IMR-90 (cell line): ENCODE results near the gene CCDC50. TPM values are rescaled to one million over a fixed set of nuclear protein-coding genes. Genes with fewer than 3 reads are reported as not detected.
A peak's percentile ranks its signal among the peaks of the same experiment; 100 is the strongest.

ENCODE experiments used
- ATAC-seq: fragments of 200-7000 bp; cut with Tn5 transposase; 2 replicates; pipeline ENCODE4 v1.9.1; 2020; ENCODE audit warnings: low read depth, mild to moderate bottlenecking, moderate library complexity
- BruUV-seq: library from RNA; stranded (reverse); fragments of 400-500 nt; replicated peaks from 2 replicates; lab custom pipeline; 2021; lab: Mats Ljungman, UMichigan
- CTCF ChIA-PET: fragments of 300-600 bp; formaldehyde crosslinking; extraction: SDS; loops from one replicate; lab custom pipeline; 2021; ENCODE audit warnings: antibody characterized with exemption; lab: Yijun Ruan, JAX
- POLR2A ChIA-PET: fragments of 300-600 bp; sonication (Branson Sonifier 250); formaldehyde crosslinking; loops from one replicate; lab custom pipeline; 2022; ENCODE audit warnings: antibody characterized with exemption; ENCODE audit not compliant: unreplicated experiment; lab: Charles Lee
- DNase-seq: peaks from one replicate; pipeline ENCODE4 v3.0.0; 2013
- H2AFZ ChIP-seq: replicated peaks from 2 replicates; pipeline ENCODE3; 2013; ENCODE audit warnings: low read length, mild to moderate bottlenecking; ENCODE audit not compliant: poor library complexity
- H2AK5ac ChIP-seq: 2 replicates; pipeline ENCODE4 v1.6.1; 2013; ENCODE audit warnings: low read depth, low read length, inconsistent platforms
- H2AK9ac ChIP-seq: replicated peaks from 2 replicates; pipeline ENCODE3; 2013; ENCODE audit warnings: mild to moderate bottlenecking, low read depth, low read length, moderate library complexity; ENCODE audit not compliant: poor library complexity
- H2BK120ac ChIP-seq: 2 replicates; pipeline ENCODE4 v1.6.1; 2013; ENCODE audit warnings: low read depth, low read length, inconsistent platforms
- H2BK15ac ChIP-seq: 3 replicates; pipeline ENCODE4 v1.6.1; 2013; ENCODE audit warnings: low read depth, low read length, inconsistent platforms
- H2BK20ac ChIP-seq: 2 replicates; pipeline ENCODE4 v1.6.1; 2013; ENCODE audit warnings: low read depth, mild to moderate bottlenecking, inconsistent platforms, low read length, moderate library complexity
- H2BK5ac ChIP-seq: 2 replicates; pipeline ENCODE4 v1.6.1; 2013; ENCODE audit warnings: mild to moderate bottlenecking, low read depth, low read length, inconsistent platforms; ENCODE audit not compliant: poor library complexity, severe bottlenecking
- H3K14ac ChIP-seq: replicated peaks from 2 replicates; pipeline ENCODE4 v1.6.1; 2013; ENCODE audit warnings: low read depth, low read length, inconsistent platforms
- H3K18ac ChIP-seq: 2 replicates; pipeline ENCODE4 v1.6.1; 2013; ENCODE audit warnings: low read depth, low read length, control low read depth
- H3K23ac ChIP-seq: 2 replicates; pipeline ENCODE4 v1.6.1; 2013; ENCODE audit warnings: low read depth, low read length, inconsistent platforms
- H3K27ac ChIP-seq: 2 replicates; pipeline ENCODE4 v1.5.1; 2013; ENCODE audit warnings: mild to moderate bottlenecking, control low read depth, low read length; ENCODE audit not compliant: insufficient read depth
- H3K27me3 ChIP-seq: 2 replicates; pipeline ENCODE4 v1.6.1; 2013; ENCODE audit warnings: low read length; ENCODE audit not compliant: control insufficient read depth, insufficient read depth
- H3K36me3 ChIP-seq: 2 replicates; pipeline ENCODE4 v1.6.1; 2013; ENCODE audit warnings: low read length, mixed read lengths; ENCODE audit not compliant: control insufficient read depth, insufficient read depth
- H3K4ac ChIP-seq: 2 replicates; pipeline ENCODE4 v1.6.1; 2013; ENCODE audit warnings: low read depth, low read length, inconsistent platforms
- H3K4me1 ChIP-seq: 2 replicates; pipeline ENCODE4 v1.6.1; 2013; ENCODE audit warnings: low read length, mixed read lengths; ENCODE audit not compliant: control insufficient read depth, insufficient read depth
- H3K4me2 ChIP-seq: 2 replicates; pipeline ENCODE4 v1.6.1; 2013; ENCODE audit warnings: low read depth, mild to moderate bottlenecking, control low read depth, low read length, moderate library complexity
- H3K4me3 ChIP-seq: 2 replicates; pipeline ENCODE4 v1.5.1; 2013; ENCODE audit warnings: low read depth, mild to moderate bottlenecking, control low read depth, low read length, moderate library complexity; ENCODE audit not compliant: insufficient read depth
- H3K56ac ChIP-seq: 2 replicates; pipeline ENCODE4 v1.6.1; 2013; ENCODE audit warnings: low read length, inconsistent platforms; ENCODE audit not compliant: insufficient read depth; ENCODE audit errors: extremely low read depth
- H3K79me1 ChIP-seq, 2 experiments: 2 replicates each; pipeline ENCODE4 v1.6.1; 2013; ENCODE audit warnings: low read length in 2 of 2, inconsistent platforms in 1 of 2, low read depth in 1 of 2
- H3K9ac ChIP-seq: 2 replicates; pipeline ENCODE4 v1.6.1; 2013; ENCODE audit warnings: low read depth, low read length, control low read depth
- H3K9me1 ChIP-seq: 2 replicates; pipeline ENCODE4 v1.6.1; 2013; ENCODE audit warnings: low read length, inconsistent platforms; ENCODE audit not compliant: insufficient read depth
- H3K9me3 ChIP-seq: 2 replicates; pipeline ENCODE4 v1.6.1; 2013; ENCODE audit warnings: low read length; ENCODE audit not compliant: control insufficient read depth, insufficient read depth
- H4K20me1 ChIP-seq: 2 replicates; pipeline ENCODE4 v1.6.1; 2013; ENCODE audit warnings: low read length, inconsistent platforms; ENCODE audit not compliant: insufficient read depth
- H4K5ac ChIP-seq: 2 replicates; pipeline ENCODE4 v1.6.1; 2013; ENCODE audit warnings: mild to moderate bottlenecking, low read depth, low read length, control low read depth
- H4K8ac ChIP-seq, 2 experiments: 2 replicates each; pipeline ENCODE4 v1.6.1; 2013; ENCODE audit warnings: low read depth in 2 of 2, low read length in 2 of 2, control low read depth in 1 of 2, inconsistent platforms in 1 of 2
- H4K91ac ChIP-seq: 2 replicates; pipeline ENCODE4 v1.6.1; 2013; ENCODE audit warnings: low read depth, low read length, inconsistent platforms; ENCODE audit not compliant: insufficient read depth
- CEBPB ChIP-seq: IDR thresholded peaks from 2 replicates; pipeline ENCODE4 v1.6.1; 2012; ENCODE audit warnings: low read depth, low read length, improper control_type of control experiment
- ELK1 ChIP-seq: fragments of 150-350 bp; IDR thresholded peaks from 2 replicates; pipeline ENCODE4 v1.6.1; 2016; ENCODE audit warnings: low read depth, mild to moderate bottlenecking, low read length, moderate library complexity, borderline replicate concordance
- FOS ChIP-seq: fragments of 150-350 bp; IDR thresholded peaks from 2 replicates; pipeline ENCODE4 v1.6.1; 2016; ENCODE audit warnings: low read depth, low read length
- MAFK ChIP-seq: IDR thresholded peaks from 2 replicates; pipeline ENCODE4 v1.6.1; 2012; ENCODE audit warnings: low read depth, low read length, improper control_type of control experiment
- MAZ ChIP-seq: IDR thresholded peaks from 2 replicates; pipeline ENCODE4 v1.6.1; 2012; ENCODE audit warnings: low read depth, mild to moderate bottlenecking, low read length, improper control_type of control experiment, moderate library complexity, borderline replicate concordance
- MXI1 ChIP-seq: IDR thresholded peaks from 2 replicates; pipeline ENCODE4 v1.6.1; 2012; ENCODE audit warnings: low read depth, mild to moderate bottlenecking, low read length, moderate library complexity, borderline replicate concordance
- NFE2L2 ChIP-seq: fragments of 150-350 bp; IDR thresholded peaks from 2 replicates; pipeline ENCODE4 v1.6.1; 2016; ENCODE audit warnings: low read depth, mild to moderate bottlenecking, low read length
- POLR2A ChIP-seq: IDR thresholded peaks from 2 replicates; pipeline ENCODE4 v1.6.1; 2012; ENCODE audit warnings: mild to moderate bottlenecking, low read depth, low read length
- RAD21 ChIP-seq: IDR thresholded peaks from 2 replicates; pipeline ENCODE4 v1.6.1; 2012; ENCODE audit warnings: low read length, improper control_type of control experiment
- RFX5 ChIP-seq: IDR thresholded peaks from 2 replicates; pipeline ENCODE4 v1.8.0; 2012; ENCODE audit warnings: low read depth, mild to moderate bottlenecking, low read length, moderate library complexity
- SMC3 ChIP-seq: fragments of 150-350 bp; IDR thresholded peaks from 2 replicates; pipeline ENCODE4 v1.6.1; 2016; ENCODE audit warnings: low read depth, mild to moderate bottlenecking, antibody characterized with exemption, low read length, moderate library complexity
- USF2 ChIP-seq: fragments of 150-350 bp; IDR thresholded peaks from 2 replicates; pipeline ENCODE4 v1.6.1; 2017; ENCODE audit warnings: mild to moderate bottlenecking, antibody characterized with exemption, low read length, low read depth
- WGBS, 2 experiments: methylation state at CpG; one replicate each; pipeline versions ENCODE4 v1.1.5 to v1.1.7; 2013; ENCODE audit warnings: missing lambda C conversion rate in 2 of 2; ENCODE audit not compliant: insufficient read length in 1 of 2; ENCODE audit errors: extremely low coverage in 2 of 2; 5-methylcytosine and 5-hydroxymethylcytosine counted together
- dilution Hi-C: fragments of 300-500 bp; cut with HindIII; formaldehyde crosslinking; loops from one replicate; pipeline ENCODE4 v1.14.3; 2018; ENCODE audit warnings: low sequenced_read_pairs; ENCODE audit not compliant: unreplicated experiment
- in situ Hi-C: fragments of 300-500 bp; cut with MboI; formaldehyde crosslinking; loops from 3 replicates; pipeline ENCODE4 v1.14.3; 2019; ENCODE audit warnings: low sequenced_read_pairs, inconsistent platforms, mixed read lengths
- intact Hi-C: fragments of 100-400 bp; cut with micrococcal nuclease; formaldehyde crosslinking; loops from 2 replicates; pipeline ENCODE4 v1.10.0; 2022
- polyA plus RNA-seq, 3 experiments: library from polyadenylated mRNA; depleted of rRNA; stranded (reverse); fragments of >200 nt; gene quantifications; 2 replicates each; pipeline ENCODE4 v1.2.3, GENCODE V29; 2012; ENCODE audit warnings: low replicate concordance in 1 of 3
- total RNA-seq: library from RNA; depleted of rRNA; stranded (reverse); fragments of >200 nt; gene quantifications from 2 replicates; pipeline ENCODE4 v1.2.3, GENCODE V29; 2012
- TF ChIP-seq, protein P1 (sequence below): conservative IDR thresholded peaks from 2 replicates; pipeline ENCODE4 v1.5.1; 2012; ENCODE audit warnings: mild to moderate bottlenecking, low read depth, low read length, improper control_type of control experiment

Gene CCDC50
- total and polyA plus RNA-seq, 2 of the 4 experiments (the other 2 are of a cell fraction): 59.0 to 63.1 TPM

GRCh38 chr3:191381303-191381702 is 52.1 kb downstream of the CCDC50 start:
- Histone ChIP-seq H4K91ac (no peak overlapping the region; the same call in 1 of the 2 replicates), H3K18ac (peak overlapping the region; percentile 46; the same call in 1 of the 2 replicates), H3K36me3 (peaks cover 15% of the 10 kb centered on the region), H3K14ac (peak overlapping the region; percentile 61), H4K20me1 (no peaks in the 10 kb centered on the region), H2BK20ac (peak overlapping the region; percentile 33; the same call in 1 of the 2 replicates), H2BK15ac (0 out of 3 replicates have a peak overlapping the region, but pooled peaks have one; percentile 11), H2AK5ac (no peak overlapping the region), H3K27ac (no peak overlapping the region; the same call in 1 of the 2 replicates), H3K27me3 (no peaks in the 10 kb centered on the region), H3K4me2 (no peak overlapping the region), H3K9me3 (no peaks in the 10 kb centered on the region), H3K4ac (peak overlapping the region; percentile 19), H4K8ac (peak overlapping the region in 1 of 2 experiments; percentile 43; a peak in 2 of 4 replicates), H3K4me1 (peaks cover 11% of the 10 kb centered on the region), H4K5ac (no peak overlapping the region; the same call in 1 of the 2 replicates), H2BK5ac (peak overlapping the region; percentile 68), H3K9ac (no peak overlapping the region), H3K23ac (peak overlapping the region; percentile 68), H3K56ac (no peak overlapping the region), H3K79me1 (peaks cover 12 to 45% of the 10 kb centered on the region in 2 experiments), H3K4me3 (no peak overlapping the region), H2BK120ac (no peak overlapping the region), H3K9me1 (peaks cover 3% of the 10 kb centered on the region), H2AFZ (no peak overlapping the region), H2AK9ac (no peak overlapping the region)
- CTCF ChIA-PET: no interaction called here
- in situ Hi-C loops: no loop called here
- DNase-seq (no peak), ATAC-seq (no peak)
- 52% methylated on average over 3 of the region's 7 CpGs; no CpG with 5 or more reads in 1 of the 2 experiments for WGBS, 2 experiments
- no peak for TF ChIP-seq POLR2A
- TF ChIP-seq SMC3: no peak
- TF ChIP-seq USF2: no peak
- TF ChIP-seq RAD21: no peak
- TF ChIP-seq ELK1: no peak
- TF ChIP-seq, protein P1, sequence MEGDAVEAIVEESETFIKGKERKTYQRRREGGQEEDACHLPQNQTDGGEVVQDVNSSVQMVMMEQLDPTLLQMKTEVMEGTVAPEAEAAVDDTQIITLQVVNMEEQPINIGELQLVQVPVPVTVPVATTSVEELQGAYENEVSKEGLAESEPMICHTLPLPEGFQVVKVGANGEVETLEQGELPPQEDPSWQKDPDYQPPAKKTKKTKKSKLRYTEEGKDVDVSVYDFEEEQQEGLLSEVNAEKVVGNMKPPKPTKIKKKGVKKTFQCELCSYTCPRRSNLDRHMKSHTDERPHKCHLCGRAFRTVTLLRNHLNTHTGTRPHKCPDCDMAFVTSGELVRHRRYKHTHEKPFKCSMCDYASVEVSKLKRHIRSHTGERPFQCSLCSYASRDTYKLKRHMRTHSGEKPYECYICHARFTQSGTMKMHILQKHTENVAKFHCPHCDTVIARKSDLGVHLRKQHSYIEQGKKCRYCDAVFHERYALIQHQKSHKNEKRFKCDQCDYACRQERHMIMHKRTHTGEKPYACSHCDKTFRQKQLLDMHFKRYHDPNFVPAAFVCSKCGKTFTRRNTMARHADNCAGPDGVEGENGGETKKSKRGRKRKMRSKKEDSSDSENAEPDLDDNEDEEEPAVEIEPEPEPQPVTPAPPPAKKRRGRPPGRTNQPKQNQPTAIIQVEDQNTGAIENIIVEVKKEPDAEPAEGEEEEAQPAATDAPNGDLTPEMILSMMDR: no peak
- no peak for TF ChIP-seq MAZ
- TF ChIP-seq FOS: no peak
- TF ChIP-seq RFX5: no peak
- TF ChIP-seq MXI1: no peak
- TF ChIP-seq NFE2L2: no peak
- no peak for TF ChIP-seq CEBPB
- no peak for TF ChIP-seq MAFK
- dilution Hi-C loops: no loop called here
- BruUV-seq: no TSS peak
- intact Hi-C loops: no loop called here
- POLR2A ChIA-PET: no interaction called here
